ENCODE data around the gene SWSAP1. TPM values are rescaled to one million over a fixed set of nuclear protein-coding genes. Genes with fewer than 3 reads are reported as not detected.

SWSAP1 gene
- polyA plus RNA-seq, 3 donors, result 5.9 to 11.5 (median 8.7) TPM

GRCh38 chr19:11422163-11423065, 47.9 kb downstream of the SWSAP1 start:
- no peak overlapping the region for H3K9ac ChIP-seq (ENCODE audit: insufficient read depth, low read length, poor library complexity, severe bottlenecking)
- Mint-ChIP-seq H3K27ac (peak overlapping the region in 2 of 7 donors; percentile 11 to 78), H3K4me3 (peak overlapping the region; percentile 84 to 94), H3K4me1 (peaks cover 43% of the 10 kb centered on the region), H3K27me3 (ENCODE audit: low read depth in 3 of 3) (peaks cover 60 to 78% (median 69%) of the 10 kb centered on the region in 3 donors), H3K9me3 (peaks cover 0 to 34% (median 13%) of the 10 kb centered on the region in 7 donors), H3K36me3 (peaks cover 2 to 3% of the 10 kb centered on the region in 2 donors)
- peaks cover 37 to 47% of the 10 kb centered on the region in 2 donors for H3K4me1 ChIP-seq (ENCODE audit: control insufficient read depth in 1 of 2, insufficient read depth in 2 of 2, low read length in 2 of 2)
- no peaks in the 10 kb centered on the region for H3K36me3 ChIP-seq (replicated peaks in 1 of 2; ENCODE audit: control insufficient read depth in 1 of 2, insufficient read depth in 2 of 2, low read length in 2 of 2)
- H3K4me2 ChIP-seq (replicated peaks; ENCODE audit: extremely low read depth, low read length, poor library complexity, severe bottlenecking), result peak overlapping the region; percentile 96
- peak overlapping the region; percentile 82 for H2AFZ ChIP-seq (ENCODE audit: insufficient read depth, low read depth, low read length, poor library complexity, severe bottlenecking)
- peak overlapping the region in 2 of 3 experiments; percentile 13 to 82 for H3K4me3 ChIP-seq (replicated peaks in 1 of 3; ENCODE audit: low read depth in 2 of 3, low read length in 3 of 3)
- intact Hi-C loops (cut with micrococcal nuclease), result loop anchor here (5.0 kb wide), 1 partner anchor 40 kb away; the partner anchor contains the start of gene EPOR (in 2 of the 2)
- DNase-seq, result peak; percentile 46 to 76 (median 63)
- H4K20me1 ChIP-seq (ENCODE audit: insufficient read depth, low read length), result no peaks in the 10 kb centered on the region
- no peak for TF ChIP-seq CTCF (IDR thresholded peaks at IDR 0.05)
- peaks cover 3 to 18% of the 10 kb centered on the region in 2 donors for H3K9me3 ChIP-seq (replicated peaks in 1 of 2; ENCODE audit: control insufficient read depth in 1 of 2, insufficient read depth in 1 of 2, low read length in 2 of 2)
- WGBS (ENCODE audit: insufficient coverage), result 2% methylated on average over 48 of the region's 56 CpGs
- H3K79me2 ChIP-seq (ENCODE audit: insufficient read depth, low read length), result no peaks in the 10 kb centered on the region
- peaks cover 39 to 66% of the 10 kb centered on the region in 2 donors for H3K27me3 ChIP-seq (ENCODE audit: control insufficient read depth in 2 of 2, insufficient read depth in 2 of 2, low read length in 2 of 2)
- H3K27ac ChIP-seq (ENCODE audit: low read depth in 1 of 2, low read length in 2 of 2), result no peak overlapping the region

GRCh38 chr19:11423164-11423790, 48.8 kb downstream of the SWSAP1 start:
- H3K4me3 Mint-ChIP-seq, result peak overlapping the region in 1 of 2 donors; percentile 94
- WGBS (ENCODE audit: insufficient coverage), result 39% methylated on average over 27 of the region's 27 CpGs

More at GRCh38 chr19:11423164-11423790, 48.8 kb downstream of the SWSAP1 start:
- Histone ChIP-seq H3K4me3 (replicated peaks in 1 of 3; ENCODE audit: low read depth in 2 of 3, low read length in 3 of 3) (no peak overlapping the region), H3K79me2 (ENCODE audit: insufficient read depth, low read length) (no peaks in the 10 kb centered on the region), H3K9me3 (replicated peaks in 1 of 2; ENCODE audit: control insufficient read depth in 1 of 2, insufficient read depth in 1 of 2, low read length in 2 of 2) (peaks cover 3 to 18% of the 10 kb centered on the region in 2 donors), H4K20me1 (ENCODE audit: insufficient read depth, low read length) (no peaks in the 10 kb centered on the region), H3K27me3 (ENCODE audit: control insufficient read depth in 2 of 2, insufficient read depth in 2 of 2, low read length in 2 of 2) (peaks cover 34 to 58% of the 10 kb centered on the region in 2 donors), H3K4me1 (ENCODE audit: control insufficient read depth in 1 of 2, insufficient read depth in 2 of 2, low read length in 2 of 2) (peaks cover 37 to 47% of the 10 kb centered on the region in 2 donors), H3K4me2 (replicated peaks; ENCODE audit: extremely low read depth, low read length, poor library complexity, severe bottlenecking) (no peak overlapping the region), H2AFZ (ENCODE audit: insufficient read depth, low read depth, low read length, poor library complexity, severe bottlenecking) (no peak overlapping the region), H3K27ac (ENCODE audit: low read depth in 1 of 2, low read length in 2 of 2) (no peak overlapping the region), H3K36me3 (replicated peaks in 1 of 2; ENCODE audit: control insufficient read depth in 1 of 2, insufficient read depth in 2 of 2, low read length in 2 of 2) (no peaks in the 10 kb centered on the region), H3K9ac (ENCODE audit: insufficient read depth, low read length, poor library complexity, severe bottlenecking) (no peak overlapping the region)
- Mint-ChIP-seq H3K9me3 (peaks cover 0 to 31% (median 13%) of the 10 kb centered on the region in 7 donors), H3K4me1 (peaks cover 41% of the 10 kb centered on the region), H3K27ac (no peak overlapping the region), H3K36me3 (peaks cover 2 to 3% of the 10 kb centered on the region in 2 donors), H3K27me3 (ENCODE audit: low read depth in 3 of 3) (peaks cover 51 to 69% (median 61%) of the 10 kb centered on the region in 3 donors)
- intact Hi-C loops (cut with micrococcal nuclease), result loop anchor here (5.0 kb wide), 1 partner anchor 41 kb away; the partner anchor contains the start of gene EPOR (in 2 of the 2)
- no peak for DNase-seq
- TF ChIP-seq CTCF (IDR thresholded peaks at IDR 0.05), result no peak

All from CD14-positive monocyte (primary cell).